ENCODE data around the gene ITGA8. TPM values are rescaled to one million over a fixed set of nuclear protein-coding genes. Genes with fewer than 3 reads are reported as not detected.
"Not testable (repeated sequence)": the region's sequence is repeated elsewhere in the genome, so short reads cannot be mapped to it uniquely, and the experiment has no call there.

ITGA8 gene
- total RNA-seq, 1 experiment from 2014 or later = 17.2 TPM

DNA sequence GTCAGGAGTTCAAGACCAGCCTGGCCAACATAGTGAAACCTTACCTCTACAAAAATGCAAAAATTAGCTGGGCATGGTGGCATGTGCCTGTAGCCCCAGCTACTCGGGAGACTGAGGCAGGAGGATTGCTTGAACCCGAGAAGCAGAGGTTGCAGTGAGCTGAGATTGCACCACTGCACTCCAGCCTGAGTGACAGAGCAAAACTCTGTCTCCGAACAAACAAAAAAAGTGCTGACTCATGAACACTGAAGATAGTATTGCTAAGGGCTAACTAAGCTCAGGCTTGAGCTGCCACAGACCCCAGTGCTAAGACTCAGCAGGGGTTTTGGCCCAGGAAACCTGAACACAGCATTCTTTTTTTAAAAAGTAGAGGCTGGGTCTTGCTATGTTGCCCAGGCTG, 162.6 kb downstream of the ITGA8 start:
- DNase-seq (ENCODE audit: low spot score) = not testable (repeated sequence)

- DNase-seq (ENCODE audit: low spot score) = no peak
These were observed 168.8 kb downstream of the ITGA8 start for GRCh38 chr10:15550950-15551349.

- no peak for DNase-seq (ENCODE audit: low spot score)
These were observed 171.4 kb downstream of the ITGA8 start for GRCh38 chr10:15548331-15548730.

DNA sequence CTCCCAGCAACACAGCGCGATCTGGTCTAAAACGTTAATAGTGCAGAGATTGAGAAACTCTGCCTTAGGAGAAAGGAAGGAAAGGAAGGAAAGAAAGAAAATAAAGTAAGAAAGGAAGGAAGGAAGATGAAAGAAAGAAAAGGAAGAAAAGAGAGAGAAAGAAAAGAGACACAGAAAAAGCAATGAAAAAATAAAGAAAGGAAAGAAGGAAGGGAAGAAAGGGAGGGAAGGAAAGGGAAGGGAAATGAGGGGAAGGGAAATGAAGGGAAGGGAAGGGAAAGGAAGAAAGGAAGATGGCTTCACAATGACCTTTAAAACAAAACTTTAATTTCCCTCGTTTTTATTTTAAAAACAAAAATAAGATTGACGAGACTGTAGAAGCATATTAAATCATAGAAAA, 173.1 kb downstream of the ITGA8 start:
- DNase-seq (ENCODE audit: low spot score) = no peak

- DNase-seq (ENCODE audit: low spot score) = no peak
These were observed 173.8 kb downstream of the ITGA8 start for GRCh38 chr10:15545884-15546283.

DNA sequence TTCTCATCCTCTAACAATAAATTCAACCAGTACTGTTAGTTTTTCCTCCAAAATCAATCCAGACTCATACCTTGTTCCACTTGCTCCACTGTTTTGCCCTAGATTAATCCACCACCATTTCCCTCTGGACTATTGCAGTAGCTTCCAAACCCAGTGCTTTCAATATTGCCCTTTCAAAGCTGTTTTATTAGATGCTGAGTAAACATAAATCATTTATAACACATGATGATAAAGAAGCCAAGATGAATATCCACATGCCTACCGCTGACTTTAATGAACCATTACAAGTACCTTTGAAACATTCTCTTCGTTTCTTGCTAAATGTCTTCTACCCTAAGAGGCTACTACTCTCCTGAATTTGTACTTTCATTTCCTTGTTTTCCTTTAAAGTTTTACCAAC, 174.5 kb downstream of the ITGA8 start:
- DNase-seq (ENCODE audit: low spot score) = no peak

DNA sequence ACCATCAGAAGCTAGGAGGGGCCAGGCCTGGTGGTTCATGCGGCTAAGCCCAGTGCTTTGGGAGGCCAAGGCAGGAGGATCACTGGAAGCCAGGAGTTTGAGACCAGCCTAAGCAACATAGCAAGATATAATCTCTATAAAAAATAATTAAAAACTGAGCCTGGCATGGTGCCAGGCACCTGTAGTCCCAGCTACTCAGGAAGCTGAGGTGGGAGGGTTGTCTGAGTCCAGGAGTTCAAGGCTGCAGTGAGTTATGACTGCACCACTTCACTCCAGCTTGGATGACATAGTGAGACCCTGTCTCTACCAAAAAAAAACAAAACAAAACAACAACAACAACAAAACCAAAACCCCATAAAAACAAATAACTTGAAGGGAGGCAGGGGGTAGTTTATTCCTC, 175.7 kb downstream of the ITGA8 start:
- DNase-seq (ENCODE audit: low spot score) = no peak

DNA sequence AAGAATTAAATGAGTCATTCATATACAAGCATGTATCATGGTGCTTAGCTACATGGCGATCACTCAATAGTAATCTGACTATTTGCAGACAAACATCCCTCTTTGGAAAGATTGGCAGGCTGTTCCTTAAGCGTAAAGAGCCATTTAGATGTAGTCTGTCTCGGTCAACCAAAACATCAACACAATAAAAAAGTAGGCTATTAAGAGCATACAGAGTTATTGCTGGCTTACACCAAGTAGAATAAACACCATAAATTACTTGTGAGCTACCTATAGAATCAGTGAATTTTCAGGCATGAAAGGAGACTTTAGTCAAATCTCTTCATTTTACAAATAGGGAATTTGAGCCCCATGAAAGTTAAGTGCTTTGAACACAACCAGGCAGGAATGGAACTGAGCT, 176.9 kb downstream of the ITGA8 start:
- DNase-seq (ENCODE audit: low spot score) = no peak

DNA sequence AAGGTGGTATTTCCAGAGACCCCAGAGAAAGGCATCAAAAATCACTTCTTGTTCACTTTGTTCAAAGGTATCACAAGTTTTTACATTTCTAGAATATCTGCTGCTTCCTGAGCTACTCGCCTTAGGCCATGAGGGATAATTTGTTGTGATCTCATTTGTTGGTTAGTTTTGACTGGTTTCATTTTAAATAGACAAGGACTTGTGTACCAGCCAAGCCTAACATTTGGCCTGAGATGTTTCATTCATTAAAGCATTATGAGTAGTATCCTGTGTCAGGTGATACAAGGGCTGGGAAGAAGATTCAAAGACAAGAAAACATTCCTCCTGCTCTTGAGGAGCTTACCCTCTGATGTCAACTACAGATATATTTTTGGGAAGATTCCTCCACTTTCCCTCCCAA, 178.3 kb downstream of the ITGA8 start:
- no peak for DNase-seq (ENCODE audit: low spot score)

DNA sequence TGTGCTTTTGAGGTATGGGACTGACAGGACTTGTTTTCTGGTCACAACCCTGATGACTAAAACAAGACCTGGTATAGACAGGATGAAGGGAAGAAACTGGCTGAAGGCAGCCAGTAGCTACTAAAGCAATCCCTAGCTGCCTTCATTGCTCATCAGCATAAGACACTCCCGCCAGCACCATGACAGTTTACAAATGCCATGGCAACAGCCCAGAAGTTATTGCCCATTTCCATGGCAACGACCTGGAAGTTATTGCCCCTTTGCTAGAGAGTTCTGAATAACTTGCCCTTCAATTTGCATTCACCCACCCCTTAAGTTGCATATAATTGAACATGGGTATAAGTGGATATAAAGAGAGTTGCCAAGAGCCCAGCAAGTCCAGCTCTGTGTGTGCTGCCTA, 179.0 kb downstream of the ITGA8 start:
- DNase-seq (ENCODE audit: low spot score) = no peak

DNA sequence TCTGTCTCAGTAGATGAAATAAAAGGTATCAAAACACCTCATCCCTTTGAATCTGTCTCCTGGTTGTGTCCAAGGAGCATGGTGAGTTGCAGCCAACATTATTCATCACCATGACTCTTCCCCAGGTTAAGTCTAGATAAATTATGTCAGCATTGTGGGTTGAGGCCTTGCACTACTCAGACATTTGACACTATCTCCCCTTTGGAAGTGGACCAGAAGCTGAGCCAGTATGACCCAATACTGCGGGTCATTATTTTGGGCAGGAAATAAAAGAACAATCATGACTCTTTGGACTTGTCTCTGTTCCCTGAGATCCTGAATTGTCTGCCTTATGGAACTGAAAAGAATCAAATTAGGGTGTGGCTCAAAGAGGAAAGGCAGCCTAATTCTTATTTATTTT, 180.5 kb downstream of the ITGA8 start:
- no peak for DNase-seq (ENCODE audit: low spot score)

GRCh38 chr10:15534928-15535538, 184.7 kb downstream of the ITGA8 start:
- DNase-seq (ENCODE audit: low spot score) = not testable (repeated sequence)

GRCh38 chr10:15531927-15532722, 187.6 kb downstream of the ITGA8 start:
- DNase-seq (ENCODE audit: low spot score) = no peak

DNA sequence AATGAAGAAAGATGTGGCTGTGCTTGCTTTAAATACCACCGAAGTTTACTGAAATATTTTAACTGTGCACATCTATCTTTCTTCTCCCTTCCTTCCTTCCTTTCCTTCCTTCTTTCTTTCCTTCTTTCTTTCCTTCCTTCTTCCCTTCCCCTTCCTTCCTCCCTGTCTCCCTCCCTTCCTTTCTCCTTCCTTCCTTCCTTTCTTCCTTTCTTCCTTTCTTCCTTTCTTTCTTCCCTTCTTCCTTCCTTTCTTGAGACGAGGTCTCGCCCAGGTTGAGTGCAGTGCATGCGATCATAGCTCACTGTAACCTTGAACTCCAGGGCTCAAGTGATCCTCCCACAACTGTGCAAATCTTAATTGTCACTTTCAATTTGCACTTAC, 190.9 kb downstream of the ITGA8 start:
- DNase-seq (ENCODE audit: low spot score) = no peak

DNA sequence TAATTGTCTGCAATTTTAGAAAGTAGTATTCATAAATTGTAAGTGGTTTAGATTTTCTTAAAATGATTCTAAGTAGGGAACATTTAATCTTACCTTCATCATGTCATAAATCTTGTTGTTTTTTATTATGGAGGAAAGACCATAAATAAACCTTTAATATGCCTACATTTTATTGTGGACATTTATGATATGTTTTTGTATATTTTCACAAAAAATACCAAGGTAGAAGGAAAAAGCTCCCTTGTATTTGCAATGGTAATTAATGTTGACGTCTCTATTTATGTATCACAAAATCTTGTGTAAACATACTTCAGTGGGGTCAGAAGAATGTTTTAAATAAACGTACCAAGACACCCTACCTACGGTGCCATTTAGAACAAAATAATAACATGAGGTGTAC, 193.0 kb downstream of the ITGA8 start:
- DNase-seq (ENCODE audit: low spot score) = no peak

DNA sequence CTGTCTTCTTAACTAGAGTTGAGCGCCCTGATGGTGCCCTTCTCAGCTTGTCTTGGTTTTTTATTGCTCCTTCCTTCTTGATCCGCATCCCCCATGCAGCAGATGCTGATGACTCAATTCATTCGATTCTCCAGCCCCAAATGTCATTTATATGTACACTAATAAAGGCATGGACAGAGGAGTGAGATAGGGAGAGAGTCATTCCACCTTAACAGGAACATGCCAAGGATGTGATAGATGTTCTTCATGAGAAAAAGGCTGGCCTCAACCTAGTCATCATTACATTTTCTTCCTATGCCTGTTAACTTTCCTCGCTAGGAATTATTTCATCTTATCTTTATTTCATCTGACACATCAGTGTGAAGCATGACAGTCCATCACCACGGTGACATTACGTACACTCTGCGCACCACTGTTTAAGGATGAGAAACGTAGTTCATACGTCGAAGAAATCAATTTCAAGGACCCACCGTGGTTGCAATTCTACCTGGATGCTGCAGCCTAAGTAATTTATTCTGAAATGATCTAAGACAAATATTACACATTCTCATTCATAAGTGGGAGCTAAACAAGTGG, 198.3 kb downstream of the ITGA8 start:
- no peak for DNase-seq (ENCODE audit: low spot score)

GRCh38 chr10:15518250-15518649, 201.5 kb downstream of the ITGA8 start:
- peak; percentile 56 for DNase-seq (ENCODE audit: low spot score)

DNA sequence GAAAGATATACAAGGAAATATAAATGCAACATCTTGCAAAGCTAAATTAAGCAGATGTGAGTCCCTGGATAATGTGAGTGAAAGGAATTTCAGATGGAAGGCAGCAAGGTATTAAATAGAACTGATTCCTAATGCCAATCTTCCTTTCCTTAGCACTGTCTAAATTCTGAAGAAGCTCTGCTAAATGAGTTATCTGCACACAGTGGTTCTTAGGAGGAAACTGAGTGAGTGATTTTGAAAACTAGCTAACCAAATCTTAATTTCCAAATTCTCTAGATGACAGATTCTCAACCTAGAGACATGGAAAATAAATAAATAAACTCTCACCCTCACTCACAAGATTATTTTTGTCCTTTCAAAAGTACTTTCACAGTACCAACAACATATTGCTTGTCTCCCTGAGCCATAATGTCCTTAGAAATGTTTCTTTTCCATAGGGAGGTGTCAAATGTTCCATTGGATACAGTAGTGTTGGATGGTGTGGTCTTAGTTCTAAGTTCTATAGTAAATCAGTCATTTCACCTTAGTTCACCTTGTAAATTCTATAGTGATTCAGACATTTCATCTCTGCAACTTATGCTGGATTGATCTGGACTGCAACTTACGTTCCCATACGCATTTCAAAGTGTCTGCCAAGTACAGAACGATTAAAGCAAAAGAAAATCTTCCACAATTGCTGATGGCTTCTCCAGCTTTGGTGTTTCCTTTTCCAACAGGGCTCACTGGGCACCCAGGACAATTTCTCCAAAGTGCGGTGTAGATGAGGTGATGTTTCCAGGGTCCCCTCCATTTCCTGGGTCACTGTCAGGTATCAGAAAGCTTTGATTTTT, 203.3 kb downstream of the ITGA8 start:
- DNase-seq (ENCODE audit: low spot score) = no peak

DNA sequence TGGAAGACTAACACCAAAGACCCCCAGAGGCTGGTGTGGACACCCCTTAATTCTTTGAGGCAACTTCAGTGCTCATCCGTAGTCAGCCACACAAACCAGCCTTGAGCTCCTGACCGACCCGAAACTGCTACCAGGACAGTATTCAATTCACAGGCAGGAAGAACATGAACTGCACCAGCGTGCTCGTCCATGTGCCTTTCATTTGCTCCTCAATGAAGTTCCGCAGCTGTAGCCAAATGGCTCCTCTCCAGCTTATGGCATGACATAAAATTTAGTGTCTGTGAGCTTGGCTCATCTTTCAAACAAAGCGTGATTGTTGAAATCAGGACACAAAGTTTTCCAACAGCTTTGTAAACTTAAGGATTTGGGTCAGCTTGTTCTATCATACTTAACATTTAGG, 204.5 kb downstream of the ITGA8 start:
- no peak for DNase-seq (ENCODE audit: low spot score)

GRCh38 chr10:15510963-15511362, 208.8 kb downstream of the ITGA8 start:
- no peak for DNase-seq (ENCODE audit: low spot score)

GRCh38 chr10:15505329-15505728, 214.4 kb downstream of the ITGA8 start:
- DNase-seq (ENCODE audit: low spot score) = no peak

GRCh38 chr10:15504101-15504840, 215.5 kb downstream of the ITGA8 start:
- DNase-seq (ENCODE audit: low spot score) = no peak

All from H4 (cell line).